Tibial artery (tissue), 4 donors: Measurements from ENCODE around the gene MAPKAP1.
A peak's percentile ranks its signal among the peaks of the same experiment; 100 is the strongest.

Experiments
- DNase-seq, 2 donors: peaks; one replicate each; pipeline ENCODE4 v3.0.0-alpha.2; 2019
- H3K27ac ChIP-seq, 2 donors: fragments of 200-600 bp; sonication (generic) in 1 of 2; 1 replicate in 1 of 2; 2 replicates in 1 of 2; pipeline ENCODE4 v1.5.1; 2018 to 2019; ENCODE audit warnings: mild to moderate bottlenecking in 1 of 2
- H3K27me3 ChIP-seq, 2 donors: fragments of 200-600 bp; sonication (generic) in 1 of 2; one replicate each; pipeline versions ENCODE4 v1.5.1 to v1.6.0; 2016 to 2019
- H3K36me3 ChIP-seq, 3 donors: fragments of 200-600 bp; sonication (generic) in 2 of 3; one replicate each; pipeline ENCODE4 v1.5.1; 2016 to 2019; ENCODE audit warnings: mild to moderate bottlenecking in 2 of 3
- H3K4me1 ChIP-seq, 4 donors: fragments of 200-600 bp; sonication (generic) in 2 of 4; 1 replicate in 3 of 4; 2 replicates in 1 of 4; pipeline ENCODE4 v1.5.1; 2016 to 2019
- H3K4me3 ChIP-seq, 2 donors: fragments of 200-600 bp; sonication (generic) in 1 of 2; 1 replicate in 1 of 2; 2 replicates in 1 of 2; pipeline ENCODE4 v1.5.1; 2018 to 2019; ENCODE audit warnings: mild to moderate bottlenecking in 2 of 2
- H3K9me3 ChIP-seq, 3 donors: fragments of 200-600 bp; sonication (generic) in 1 of 3; one replicate each; pipeline ENCODE4 v1.5.1; 2016 to 2019
- CTCF ChIP-seq, 2 experiments: fragments of 200-600 bp in 1 of 2; fragments of 450-650 bp in 1 of 2; IDR thresholded peaks; one replicate each; pipeline ENCODE4 v1.5.1; 2017 to 2019; ENCODE audit warnings: antibody characterized with exemption in 2 of 2, mild to moderate bottlenecking in 1 of 2, moderate library complexity in 1 of 2
- intact Hi-C: fragments of 100-400 bp; cut with DNase I; formaldehyde crosslinking; loops from one replicate; pipeline ENCODE4 v1.15.0; 2023; ENCODE audit warnings: low total_unique reads

The MAPKAP1 gene

GRCh38 chr9:125493384-125493783, 213.6 kb downstream of the MAPKAP1 start:
- Histone ChIP-seq H3K9me3 (no peaks in the 10 kb centered on the region), H3K4me1 (no peaks in the 10 kb centered on the region), H3K4me3 (no peak overlapping the region), H3K27me3 (no peaks in the 10 kb centered on the region), H3K27ac (no peak overlapping the region), H3K36me3 (peaks cover 0 to 3% (median 0%) of the 10 kb centered on the region in 3 donors)
- no peak for DNase-seq
- intact Hi-C loops: no loop called here
- no peak for TF ChIP-seq CTCF (IDR thresholded peaks at IDR 0.05)

GRCh38 chr9:125492719-125493118, 214.3 kb downstream of the MAPKAP1 start:
- Histone ChIP-seq H3K9me3 (no peaks in the 10 kb centered on the region), H3K27ac (no peak overlapping the region), H3K27me3 (no peaks in the 10 kb centered on the region), H3K4me3 (no peak overlapping the region), H3K36me3 (peaks cover 0 to 3% (median 0%) of the 10 kb centered on the region in 3 donors), H3K4me1 (no peaks in the 10 kb centered on the region)
- DNase-seq: no peak
- no peak for TF ChIP-seq CTCF (IDR thresholded peaks at IDR 0.05)
- intact Hi-C loops: no loop called here

- Histone ChIP-seq H3K4me3 (no peak overlapping the region), H3K27ac (no peak overlapping the region), H3K9me3 (no peaks in the 10 kb centered on the region), H3K36me3 (peaks cover 0 to 12% (median 8%) of the 10 kb centered on the region in 3 donors), H3K4me1 (peaks cover 0 to 4% (median 0%) of the 10 kb centered on the region in 4 donors), H3K27me3 (no peaks in the 10 kb centered on the region)
- no peak for DNase-seq
- no peak for TF ChIP-seq CTCF (IDR thresholded peaks at IDR 0.05)
- intact Hi-C loops: no loop called here
Observed at GRCh38 chr9:125487842-125488241, 219.2 kb downstream of the MAPKAP1 start.

GRCh38 chr9:125486576-125486975, 220.4 kb downstream of the MAPKAP1 start:
- Histone ChIP-seq H3K4me1 (peaks cover 0 to 4% (median 0%) of the 10 kb centered on the region in 4 donors), H3K27ac (no peak overlapping the region), H3K27me3 (no peaks in the 10 kb centered on the region), H3K36me3 (peaks cover 0 to 12% (median 11%) of the 10 kb centered on the region in 3 donors), H3K4me3 (no peak overlapping the region), H3K9me3 (no peaks in the 10 kb centered on the region)
- DNase-seq: peak in 1 of 2 donors; percentile 45
- intact Hi-C loops: no loop called here
- TF ChIP-seq CTCF (IDR thresholded peaks at IDR 0.05): no peak

GRCh38 chr9:125486152-125486508, 220.9 kb downstream of the MAPKAP1 start:
- no peak for DNase-seq
- Histone ChIP-seq H3K27ac (no peak overlapping the region), H3K9me3 (no peaks in the 10 kb centered on the region), H3K4me1 (peaks cover 0 to 4% (median 0%) of the 10 kb centered on the region in 4 donors), H3K36me3 (peaks cover 0 to 16% (median 16%) of the 10 kb centered on the region in 3 donors), H3K4me3 (no peak overlapping the region), H3K27me3 (no peaks in the 10 kb centered on the region)
- intact Hi-C loops: no loop called here
- no peak for TF ChIP-seq CTCF (IDR thresholded peaks at IDR 0.05)
